Ureter (tissue), 1 donor: ENCODE measurements around the gene GJB4. TPM values are rescaled to one million over a fixed set of nuclear protein-coding genes. Genes with fewer than 3 reads are reported as not detected.
A peak's percentile ranks its signal among the peaks of the same experiment; 100 is the strongest.

Experiments
- DNase-seq: peaks from one replicate; pipeline ENCODE4 v3.0.0-alpha.2; 2020; ENCODE audit warnings: low spot score
- total RNA-seq: library from RNA; stranded (reverse); gene quantifications from one replicate; pipeline ENCODE4 v1.2.4, GENCODE V29; 2023
- donor health status: DM: yes; HTN: yes; CAD: no.

Gene GJB4
- total RNA-seq, 1 donor from 2014 or later, result 3.8 TPM

DNA sequence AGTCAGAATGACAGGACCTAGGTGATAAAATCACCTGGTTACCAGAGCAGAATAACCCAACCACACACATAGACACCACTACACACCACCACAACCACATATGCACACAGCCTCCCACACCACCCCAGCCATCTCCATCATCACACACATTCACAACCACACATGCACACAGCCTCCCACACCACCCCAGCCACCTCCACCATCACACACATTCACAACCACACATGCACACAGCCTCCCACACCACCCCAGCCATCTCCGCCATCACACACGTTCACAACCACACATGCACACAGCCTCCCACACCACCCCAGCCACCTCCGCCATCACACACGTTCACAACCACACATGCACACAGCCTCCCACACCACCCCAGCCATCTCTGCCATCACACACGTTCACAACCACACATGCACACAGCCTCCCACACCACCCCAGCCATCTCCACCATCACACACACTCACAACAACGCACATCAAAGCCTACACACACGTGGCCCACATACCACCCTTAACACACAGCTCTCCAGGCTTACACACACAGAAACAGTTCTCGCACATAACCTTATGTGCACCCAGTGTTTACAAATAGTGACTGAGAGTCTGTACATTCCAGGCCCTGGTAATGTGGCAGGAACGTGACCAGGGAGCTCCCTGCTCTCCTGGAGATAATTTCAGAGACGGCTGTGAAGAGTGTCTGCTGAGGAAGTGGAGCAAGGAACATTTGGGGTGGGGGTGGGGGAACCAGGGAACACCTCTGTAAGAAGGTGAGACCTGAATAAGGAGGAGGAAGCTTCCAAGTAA, 18.2 kb downstream of the GJB4 start:
- DNase-seq, result no peak

DNA sequence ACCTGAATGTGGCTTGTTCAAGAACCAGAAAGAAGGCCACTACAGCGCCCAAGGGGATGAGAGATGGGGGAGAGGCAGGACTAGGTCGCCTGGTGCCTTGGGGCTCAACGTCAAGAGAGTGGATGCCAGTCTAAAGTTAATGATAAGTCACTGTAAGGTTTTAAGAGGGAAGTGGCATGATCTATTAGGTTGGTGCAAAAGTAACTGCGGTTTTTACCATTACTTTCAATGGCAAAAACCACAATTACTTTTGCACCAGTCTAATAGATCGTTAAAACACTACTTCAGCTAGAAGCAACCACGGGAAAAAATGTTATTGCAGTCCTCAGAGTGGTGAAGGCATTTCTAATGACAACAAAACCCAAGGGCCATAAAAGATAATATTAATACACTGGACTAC, 18.8 kb downstream of the GJB4 start:
- no peak for DNase-seq

DNA sequence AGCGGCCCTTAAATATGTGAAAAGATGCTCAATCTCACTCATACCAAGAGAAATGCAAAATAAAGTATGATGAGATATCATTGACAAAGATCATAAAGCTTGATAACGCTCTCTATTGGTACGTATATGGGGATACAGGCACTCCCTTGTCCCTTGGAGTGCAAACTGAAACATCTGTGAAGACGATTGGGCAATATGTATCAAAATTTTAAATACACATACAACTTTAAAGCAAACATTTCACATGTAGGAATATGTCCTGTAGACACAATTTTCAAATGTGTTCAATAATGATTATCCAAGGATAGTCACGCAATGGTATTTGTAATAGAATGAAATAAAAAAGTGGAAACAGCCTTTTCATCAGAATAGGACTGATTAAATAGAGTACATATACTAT, 19.5 kb downstream of the GJB4 start:
- DNase-seq, result no peak

DNA sequence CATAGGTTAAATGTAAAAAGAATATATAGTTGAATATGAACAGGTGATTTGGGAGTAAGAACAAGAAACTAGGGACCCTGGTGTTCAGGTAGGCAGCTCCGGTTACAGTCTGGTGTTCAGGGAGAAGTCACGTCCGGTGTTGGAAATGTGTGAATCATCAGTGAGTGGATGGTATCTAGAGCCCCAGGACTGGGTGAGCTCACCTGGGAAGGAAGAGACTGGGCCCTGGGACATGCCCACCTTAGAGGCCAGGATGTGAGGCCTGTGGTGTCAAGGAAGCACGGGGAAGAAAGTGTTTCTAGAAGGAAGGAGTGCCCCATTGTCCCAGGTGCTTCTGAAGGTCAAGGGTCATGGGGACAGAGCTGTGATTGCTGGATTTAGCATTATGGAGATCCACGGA, 20.0 kb downstream of the GJB4 start:
- DNase-seq, result no peak

DNA sequence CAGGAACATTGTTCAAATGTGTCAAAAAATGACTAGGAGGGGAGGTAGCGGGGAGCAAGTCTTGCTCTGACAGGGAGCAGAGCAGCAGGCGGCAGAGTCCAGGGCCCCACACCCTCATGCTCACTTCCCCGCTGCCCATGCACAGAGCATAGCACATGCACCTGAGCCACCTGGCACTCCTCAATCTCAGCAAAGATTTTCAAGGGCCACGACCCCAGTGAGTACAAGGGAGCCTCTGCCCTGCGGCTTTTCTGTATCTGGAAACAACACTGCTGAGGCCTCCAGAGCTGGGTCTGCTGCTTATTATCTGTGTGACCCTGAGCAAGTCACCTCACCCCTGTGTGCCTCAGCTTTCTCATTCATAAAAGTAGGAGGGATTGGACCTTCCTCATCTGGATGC, 20.4 kb downstream of the GJB4 start:
- DNase-seq, result no peak

DNA sequence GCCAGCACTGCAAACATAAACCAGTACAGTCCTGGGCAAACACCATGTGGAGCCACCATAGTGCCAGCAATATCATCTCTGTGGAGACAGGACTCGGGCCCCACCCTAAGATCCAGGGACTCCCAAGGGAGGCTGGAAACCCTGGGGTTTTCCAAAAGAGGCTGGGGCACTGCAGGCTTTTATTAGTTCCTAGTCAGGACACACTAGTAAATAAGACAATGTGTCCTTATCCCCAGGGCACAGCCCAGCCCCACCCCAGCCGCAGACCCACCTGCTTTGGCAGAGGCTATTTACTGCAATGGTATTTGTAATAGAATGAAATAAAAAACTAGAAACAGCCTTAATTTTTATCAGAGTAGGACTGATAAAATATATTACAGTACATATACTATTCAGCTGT, 21.0 kb downstream of the GJB4 start:
- no peak for DNase-seq

DNA sequence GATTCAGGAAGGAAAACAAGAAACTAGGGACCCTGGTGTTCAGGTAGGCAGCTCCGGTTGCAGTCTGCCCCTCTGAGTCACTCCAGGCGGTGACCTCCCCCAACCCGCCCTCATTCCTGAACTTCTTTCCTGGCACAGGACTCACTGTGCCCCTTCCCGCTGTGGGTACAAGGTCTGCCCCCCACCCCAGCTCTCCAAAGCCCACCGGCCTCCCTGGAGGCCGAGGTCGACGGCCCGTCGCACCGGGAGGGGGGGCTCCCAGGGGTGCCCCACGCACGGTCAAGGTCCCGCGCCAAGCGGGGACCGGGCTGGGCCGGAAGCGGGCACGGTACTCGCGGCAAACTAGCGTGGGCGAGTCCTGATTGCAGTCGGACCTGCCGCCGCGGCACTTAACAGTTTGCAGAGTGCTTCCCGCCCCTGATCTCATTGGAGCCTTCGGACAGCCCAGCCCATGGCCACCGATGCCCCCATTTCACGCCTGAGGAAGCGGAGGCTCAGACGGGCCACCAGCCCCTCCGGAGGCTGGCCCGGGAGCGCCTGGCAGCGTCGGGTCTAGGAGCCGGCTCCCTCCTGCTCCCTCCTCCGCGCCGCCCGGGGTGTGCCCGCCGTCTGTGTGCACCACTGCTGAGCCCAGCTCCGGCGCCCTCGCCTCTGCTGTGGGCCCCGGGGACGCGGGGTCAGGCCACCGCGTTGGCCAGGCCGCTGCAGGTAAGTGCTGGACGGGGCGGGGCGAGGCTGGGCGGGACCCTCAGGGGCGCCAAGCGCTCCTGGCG, 21.7 kb downstream of the GJB4 start, which contains the start of gene GJB3:
Gene GJB3, plus strand, starts transcription at position 144 of the 773 bp plus-strand sequence. CDS start 3,549 bp downstream, outside the sequence.
- peak; percentile 62 for DNase-seq

DNA sequence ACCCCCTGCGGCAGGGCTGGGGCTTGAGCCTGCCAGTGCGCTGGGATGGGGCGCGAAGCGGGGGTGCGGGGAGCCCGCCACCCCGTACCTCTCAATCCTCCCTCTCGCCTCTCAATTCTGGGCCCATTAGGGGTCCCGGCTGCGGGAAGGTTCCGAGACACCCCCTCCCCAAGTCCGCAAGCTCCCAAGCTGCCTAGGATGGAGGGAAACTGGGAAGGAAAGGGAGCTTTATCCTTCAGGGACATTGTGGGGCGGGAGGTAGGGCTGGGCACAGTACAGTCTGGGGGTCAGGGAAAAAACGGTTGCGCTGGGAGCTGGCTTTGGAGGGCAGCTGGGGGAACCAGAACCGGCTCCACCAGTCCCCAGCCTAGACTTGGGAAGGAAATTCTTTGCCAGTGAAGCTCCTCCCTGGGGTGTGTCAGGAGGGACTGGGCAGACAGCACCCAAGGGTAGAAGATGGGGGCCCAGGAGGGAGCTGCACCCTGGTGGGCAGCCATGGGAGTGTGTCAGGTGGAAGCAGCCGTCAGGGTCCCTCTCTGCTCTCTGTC, 22.4 kb downstream of the GJB4 start:
- DNase-seq, result peak; percentile 82

DNA sequence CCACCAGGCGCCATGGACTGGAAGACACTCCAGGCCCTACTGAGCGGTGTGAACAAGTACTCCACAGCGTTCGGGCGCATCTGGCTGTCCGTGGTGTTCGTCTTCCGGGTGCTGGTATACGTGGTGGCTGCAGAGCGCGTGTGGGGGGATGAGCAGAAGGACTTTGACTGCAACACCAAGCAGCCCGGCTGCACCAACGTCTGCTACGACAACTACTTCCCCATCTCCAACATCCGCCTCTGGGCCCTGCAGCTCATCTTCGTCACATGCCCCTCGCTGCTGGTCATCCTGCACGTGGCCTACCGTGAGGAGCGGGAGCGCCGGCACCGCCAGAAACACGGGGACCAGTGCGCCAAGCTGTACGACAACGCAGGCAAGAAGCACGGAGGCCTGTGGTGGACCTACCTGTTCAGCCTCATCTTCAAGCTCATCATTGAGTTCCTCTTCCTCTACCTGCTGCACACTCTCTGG, 25.2 kb downstream of the GJB4 start:
- no peak for DNase-seq

DNA sequence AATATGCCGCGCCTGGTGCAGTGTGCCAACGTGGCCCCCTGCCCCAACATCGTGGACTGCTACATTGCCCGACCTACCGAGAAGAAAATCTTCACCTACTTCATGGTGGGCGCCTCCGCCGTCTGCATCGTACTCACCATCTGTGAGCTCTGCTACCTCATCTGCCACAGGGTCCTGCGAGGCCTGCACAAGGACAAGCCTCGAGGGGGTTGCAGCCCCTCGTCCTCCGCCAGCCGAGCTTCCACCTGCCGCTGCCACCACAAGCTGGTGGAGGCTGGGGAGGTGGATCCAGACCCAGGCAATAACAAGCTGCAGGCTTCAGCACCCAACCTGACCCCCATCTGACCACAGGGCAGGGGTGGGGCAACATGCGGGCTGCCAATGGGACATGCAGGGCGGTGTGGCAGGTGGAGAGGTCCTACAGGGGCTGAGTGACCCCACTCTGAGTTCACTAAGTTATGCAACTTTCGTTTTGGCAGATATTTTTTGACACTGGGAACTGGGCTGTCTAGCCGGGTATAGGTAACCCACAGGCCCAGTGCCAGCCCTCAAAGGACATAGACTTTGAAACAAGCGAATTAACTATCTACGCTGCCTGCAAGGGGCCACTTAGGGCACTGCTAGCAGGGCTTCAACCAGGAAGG, 25.8 kb downstream of the GJB4 start:
- no peak for DNase-seq

DNA sequence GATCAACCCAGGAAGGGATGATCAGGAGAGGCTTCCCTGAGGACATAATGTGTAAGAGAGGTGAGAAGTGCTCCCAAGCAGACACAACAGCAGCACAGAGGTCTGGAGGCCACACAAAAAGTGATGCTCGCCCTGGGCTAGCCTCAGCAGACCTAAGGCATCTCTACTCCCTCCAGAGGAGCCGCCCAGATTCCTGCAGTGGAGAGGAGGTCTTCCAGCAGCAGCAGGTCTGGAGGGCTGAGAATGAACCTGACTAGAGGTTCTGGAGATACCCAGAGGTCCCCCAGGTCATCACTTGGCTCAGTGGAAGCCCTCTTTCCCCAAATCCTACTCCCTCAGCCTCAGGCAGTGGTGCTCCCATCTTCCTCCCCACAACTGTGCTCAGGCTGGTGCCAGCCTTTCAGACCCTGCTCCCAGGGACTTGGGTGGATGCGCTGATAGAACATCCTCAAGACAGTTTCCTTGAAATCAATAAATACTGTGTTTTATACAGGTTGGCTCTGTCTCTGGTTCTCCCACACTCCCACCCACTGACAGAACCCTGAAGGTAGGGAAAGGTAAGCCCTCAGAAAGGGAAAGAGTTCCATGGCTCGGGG, 26.4 kb downstream of the GJB4 start:
- peak; percentile 22 for DNase-seq

DNA sequence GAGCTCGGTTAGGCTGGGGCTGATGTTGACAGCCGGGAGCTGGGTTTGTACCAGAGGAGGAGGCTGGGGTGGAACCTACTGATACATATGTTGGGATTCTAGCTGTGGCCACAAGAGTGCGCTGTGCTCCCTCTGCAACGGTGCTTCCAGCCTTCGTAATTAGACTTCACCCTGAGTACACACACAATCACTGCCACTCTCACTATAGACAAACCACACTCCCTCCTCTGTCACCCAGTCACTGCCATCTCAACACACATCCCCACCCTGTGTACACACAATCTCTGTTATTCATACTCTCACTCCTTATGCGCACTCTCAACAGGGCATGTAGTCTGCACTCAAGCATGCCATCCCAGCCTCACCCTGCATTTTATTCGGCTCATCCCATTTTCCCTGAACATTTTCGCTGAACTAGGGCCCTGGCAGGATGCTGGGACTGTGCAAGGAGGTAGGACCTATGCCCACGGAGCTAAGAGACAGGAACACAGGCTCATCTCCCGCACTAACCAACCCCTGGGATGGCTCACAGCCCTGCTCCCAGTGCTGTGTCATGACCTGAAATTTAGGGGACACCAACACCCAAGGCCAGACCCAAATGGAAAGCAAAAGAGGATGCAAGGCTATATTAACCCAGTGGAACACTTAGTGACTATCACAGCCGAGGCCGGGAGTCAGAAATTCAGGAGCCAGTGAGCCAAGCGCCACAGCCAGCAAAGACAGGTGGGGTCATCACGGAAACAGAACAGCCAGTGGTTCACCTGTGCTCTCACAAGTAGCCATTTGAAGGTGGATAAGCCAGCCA, 27.2 kb downstream of the GJB4 start:
- DNase-seq, result peak; percentile 74

DNA sequence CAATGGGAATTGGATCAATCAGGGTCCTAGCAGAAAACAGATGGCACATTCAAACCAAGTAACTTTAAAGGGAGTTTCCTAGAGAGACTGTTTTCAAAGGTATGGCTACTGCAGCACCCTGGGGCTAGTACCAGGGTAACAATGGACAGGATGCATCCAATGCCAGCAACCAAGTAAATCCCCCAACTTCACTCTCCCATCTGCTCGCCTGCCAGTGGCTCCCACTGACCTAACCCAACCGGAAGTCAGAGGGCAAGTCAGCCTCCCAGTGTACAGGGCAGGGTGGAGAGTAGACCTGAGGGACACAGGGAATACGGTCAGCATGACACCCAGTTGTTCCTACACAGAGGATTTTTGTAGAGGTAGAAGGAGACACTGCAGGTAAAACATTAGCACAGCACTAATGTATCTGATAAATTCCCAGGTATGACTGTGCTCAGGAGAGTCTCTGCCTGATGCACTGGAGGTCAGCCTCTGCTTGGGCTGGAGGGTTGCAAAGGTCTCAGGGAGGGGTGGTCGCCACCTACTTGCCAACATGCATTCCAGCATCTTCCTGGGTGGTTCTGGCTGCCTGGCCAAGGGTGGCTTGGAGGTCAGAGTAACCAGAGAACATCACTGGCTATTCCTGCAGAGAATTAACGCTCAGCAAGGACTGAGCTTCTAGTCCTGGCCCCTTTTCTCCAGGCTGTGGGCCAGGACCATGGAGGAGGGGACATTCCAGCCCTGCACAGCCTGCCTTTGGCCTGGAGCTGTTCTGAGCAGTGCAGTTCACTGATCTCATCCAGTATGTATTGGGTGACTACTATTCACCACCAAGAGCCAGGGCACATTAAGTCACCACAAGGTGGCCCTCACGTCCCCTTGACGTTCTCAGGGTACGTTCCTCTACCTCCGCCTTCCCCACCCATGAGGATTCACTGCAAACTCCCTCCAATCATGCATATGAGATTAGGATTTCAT, 28.2 kb downstream of the GJB4 start:
- DNase-seq, result peak; percentile 17

DNA sequence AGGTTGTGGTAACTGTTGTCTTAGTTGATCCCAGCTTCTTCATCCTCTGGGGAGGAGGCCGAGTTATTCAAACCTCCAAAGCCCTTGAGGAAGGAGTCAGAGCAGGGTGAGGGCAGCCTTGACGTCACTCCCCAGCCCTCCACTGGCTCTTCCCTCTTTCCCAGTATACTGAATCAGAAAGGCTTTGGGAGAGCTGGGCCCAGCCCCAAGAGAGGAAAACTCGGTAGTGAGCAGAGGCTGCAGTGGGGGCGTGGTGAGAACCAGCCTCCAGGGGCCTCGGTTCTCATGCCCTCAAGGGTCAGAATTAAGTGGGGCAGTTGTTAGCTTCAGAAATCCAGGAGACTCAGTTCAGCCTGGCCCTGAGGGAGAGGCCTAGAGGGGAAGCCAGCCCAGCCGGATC, 31.4 kb downstream of the GJB4 start:
- no peak for DNase-seq

DNA sequence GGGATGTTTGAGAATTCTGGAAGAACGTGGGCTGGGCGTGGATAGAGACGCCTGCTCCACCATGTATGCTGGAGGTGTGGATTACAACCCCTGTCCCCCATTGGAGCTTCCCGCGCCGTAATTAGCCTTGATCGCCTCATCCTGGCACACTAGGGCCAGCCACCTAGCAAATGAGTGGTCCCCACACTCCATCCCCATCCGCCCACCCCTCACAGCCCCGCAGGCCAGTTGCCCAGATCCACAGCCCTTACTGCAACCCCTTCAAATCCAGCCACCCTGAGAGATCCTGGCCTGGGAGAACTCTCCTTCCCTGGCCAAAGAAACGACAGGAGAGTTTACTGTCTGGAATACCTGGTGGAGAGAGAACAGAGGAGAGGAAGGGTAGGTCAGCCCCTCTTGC, 32.9 kb downstream of the GJB4 start:
- DNase-seq, result no peak

DNA sequence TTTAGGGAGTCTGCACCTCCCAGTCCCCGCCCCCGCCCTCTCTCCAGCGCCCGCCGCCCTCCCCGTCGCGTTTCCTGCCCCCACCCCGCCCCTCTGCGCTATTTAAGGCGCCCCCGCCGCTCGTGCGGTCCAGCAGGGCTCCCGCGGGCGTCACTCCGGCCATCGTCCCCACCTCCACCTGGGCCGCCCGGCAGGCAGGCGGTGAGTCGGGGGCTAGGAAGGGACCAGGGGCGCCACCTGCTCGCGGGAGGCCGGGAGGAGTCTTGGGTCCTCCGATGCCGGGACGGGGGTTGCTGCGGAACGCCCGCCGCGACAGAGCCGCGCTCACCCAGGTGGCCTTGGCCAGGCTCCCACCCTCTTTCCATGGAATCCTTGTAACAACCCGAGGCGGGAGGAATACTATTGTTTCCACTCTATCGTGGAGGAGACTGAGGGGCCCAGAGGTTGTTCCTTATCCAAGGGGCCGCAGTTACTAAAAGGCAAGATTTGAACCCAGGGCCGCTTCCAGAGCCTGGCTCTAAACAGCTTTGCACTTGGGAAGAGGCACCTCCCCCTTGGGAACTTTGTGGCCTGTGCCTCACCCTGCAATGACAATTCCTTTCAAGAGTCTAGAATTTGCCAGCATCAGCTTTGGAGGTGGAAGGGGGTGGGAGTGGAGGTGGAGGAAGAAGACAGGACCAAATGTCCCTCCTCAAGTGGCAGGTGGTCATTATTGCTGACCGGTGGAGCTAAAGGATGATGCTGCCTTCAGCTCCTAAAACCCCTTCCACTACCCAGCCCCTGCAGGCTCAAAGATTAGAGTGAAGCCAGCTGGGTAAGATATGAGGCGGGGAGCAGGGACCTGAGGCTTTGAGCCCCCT, 33.6 kb downstream of the GJB4 start, which contains the start of gene GJA4:
Gene GJA4, plus strand, starts transcription at position 132 of the 860 bp plus-strand sequence. CDS start 1,215 bp downstream, outside the sequence.
- DNase-seq, result no peak

DNA sequence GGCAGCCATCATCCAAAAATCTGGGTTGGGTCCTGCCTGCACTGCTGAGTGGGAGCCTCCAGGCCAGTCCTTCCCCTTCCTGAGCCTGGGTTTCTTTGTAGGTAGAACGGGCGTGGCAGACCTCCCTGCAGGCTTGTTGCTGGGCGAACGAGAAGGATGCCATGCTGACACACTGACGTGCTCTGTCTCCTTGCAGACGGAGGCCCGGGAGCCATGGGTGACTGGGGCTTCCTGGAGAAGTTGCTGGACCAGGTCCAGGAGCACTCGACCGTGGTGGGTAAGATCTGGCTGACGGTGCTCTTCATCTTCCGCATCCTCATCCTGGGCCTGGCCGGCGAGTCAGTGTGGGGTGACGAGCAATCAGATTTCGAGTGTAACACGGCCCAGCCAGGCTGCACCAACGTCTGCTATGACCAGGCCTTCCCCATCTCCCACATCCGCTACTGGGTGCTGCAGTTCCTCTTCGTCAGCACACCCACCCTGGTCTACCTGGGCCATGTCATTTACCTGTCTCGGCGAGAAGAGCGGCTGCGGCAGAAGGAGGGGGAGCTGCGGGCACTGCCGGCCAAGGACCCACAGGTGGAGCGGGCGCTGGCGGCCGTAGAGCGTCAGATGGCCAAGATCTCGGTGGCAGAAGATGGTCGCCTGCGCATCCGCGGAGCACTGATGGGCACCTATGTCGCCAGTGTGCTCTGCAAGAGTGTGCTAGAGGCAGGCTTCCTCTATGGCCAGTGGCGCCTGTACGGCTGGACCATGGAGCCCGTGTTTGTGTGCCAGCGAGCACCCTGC, 34.7 kb downstream of the GJB4 start:
- no peak for DNase-seq

DNA sequence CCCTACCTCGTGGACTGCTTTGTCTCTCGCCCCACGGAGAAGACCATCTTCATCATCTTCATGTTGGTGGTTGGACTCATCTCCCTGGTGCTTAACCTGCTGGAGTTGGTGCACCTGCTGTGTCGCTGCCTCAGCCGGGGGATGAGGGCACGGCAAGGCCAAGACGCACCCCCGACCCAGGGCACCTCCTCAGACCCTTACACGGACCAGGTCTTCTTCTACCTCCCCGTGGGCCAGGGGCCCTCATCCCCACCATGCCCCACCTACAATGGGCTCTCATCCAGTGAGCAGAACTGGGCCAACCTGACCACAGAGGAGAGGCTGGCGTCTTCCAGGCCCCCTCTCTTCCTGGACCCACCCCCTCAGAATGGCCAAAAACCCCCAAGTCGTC, 35.2 kb downstream of the GJB4 start:
- no peak for DNase-seq
